ENCODE results near the gene DUSP28.
"Not testable (repeated sequence)": the region's sequence is repeated elsewhere in the genome, so short reads cannot be mapped to it uniquely, and the experiment has no call there.

Gene DUSP28

GRCh38 chr2:240528406-240529040 is 31.6 kb upstream of the DUSP28 start:
- no peak for DNase-seq (ENCODE audit: extremely low read depth, low read depth)
- TF ChIP-seq CTCF (IDR thresholded peaks at IDR 0.05; ENCODE audit: low read depth, low read length, missing control alignments) = no peak
- no peak overlapping the region for H3K4me3 ChIP-seq (replicated peaks; ENCODE audit: low read depth, low read length)

DNA sequence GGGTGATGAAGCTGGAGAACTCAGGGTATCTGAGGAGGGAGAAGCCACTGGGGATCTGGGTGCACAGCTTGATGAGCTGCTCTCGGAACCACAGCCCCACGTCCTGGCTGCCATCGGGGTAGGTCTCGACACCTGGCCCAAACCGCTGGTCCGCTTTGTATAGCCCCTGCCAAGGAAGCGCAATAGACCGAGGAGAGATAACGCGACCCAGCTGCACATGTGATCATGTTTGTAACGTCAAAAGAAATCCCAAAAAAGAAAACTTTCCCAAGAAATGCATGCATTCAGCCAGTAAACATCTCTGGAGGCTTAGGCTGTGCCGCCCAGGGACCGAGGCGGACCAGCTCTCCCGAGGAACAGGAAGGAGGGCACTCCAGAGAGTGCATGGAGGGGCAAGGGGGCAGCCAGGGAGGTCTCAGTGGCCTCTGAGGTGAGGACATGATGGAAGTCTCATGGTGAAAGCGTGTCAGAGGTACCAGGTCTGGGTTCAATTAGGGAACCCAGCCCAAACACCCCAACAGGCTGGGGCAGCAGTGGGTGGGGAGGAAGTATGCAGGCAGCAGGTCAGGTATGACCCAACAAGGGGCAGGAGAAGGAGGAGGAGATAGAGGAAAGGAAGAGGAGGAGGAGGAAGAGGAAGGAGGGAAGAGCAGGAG is 30.7 kb upstream of the DUSP28 start:
- TF ChIP-seq CTCF (IDR thresholded peaks at IDR 0.05; ENCODE audit: low read depth, low read length, missing control alignments) = no peak
- no peak overlapping the region for H3K4me3 ChIP-seq (replicated peaks; ENCODE audit: low read depth, low read length)
- DNase-seq (ENCODE audit: extremely low read depth, low read depth) = no peak

DNA sequence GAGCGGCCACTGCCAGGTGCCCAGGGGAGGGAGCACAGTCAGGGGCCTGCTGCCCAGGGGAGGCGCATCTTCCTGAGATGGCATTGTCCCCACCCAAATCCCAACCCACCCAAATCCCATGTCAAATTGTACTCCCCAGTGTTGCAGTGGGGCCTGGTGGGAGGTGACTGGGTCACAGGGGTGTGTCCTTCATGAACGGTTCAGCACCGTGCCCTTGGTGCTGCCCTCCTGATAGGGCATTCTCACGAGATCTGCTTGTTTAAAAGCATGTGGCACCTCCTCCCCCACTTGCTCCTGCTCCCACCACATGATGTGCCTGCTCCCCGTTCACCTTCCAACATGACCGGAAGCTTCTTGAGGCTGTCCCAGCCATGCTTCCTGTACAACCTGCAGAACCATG is 30.0 kb upstream of the DUSP28 start:
- no peak for DNase-seq (ENCODE audit: extremely low read depth, low read depth)
- TF ChIP-seq CTCF (IDR thresholded peaks at IDR 0.05; ENCODE audit: low read depth, low read length, missing control alignments) = no peak

DNA sequence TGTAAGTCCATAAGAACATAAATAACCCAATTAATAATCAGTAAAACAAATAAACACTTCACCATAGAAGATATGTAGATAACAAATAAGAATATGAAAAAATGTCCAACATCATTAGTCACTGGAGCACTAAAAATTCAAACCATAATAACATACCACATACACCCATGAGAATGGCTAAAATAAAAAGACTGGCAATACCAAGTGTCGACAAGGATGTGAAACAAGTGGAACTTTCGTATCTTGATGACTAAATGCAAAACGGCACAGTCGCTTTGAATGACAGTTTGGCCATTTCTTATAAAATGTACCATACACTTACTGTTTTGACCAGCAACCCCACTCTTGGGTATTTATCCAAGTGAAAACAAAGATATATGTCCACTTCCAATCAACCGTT is 29.1 kb upstream of the DUSP28 start:
- no peak for TF ChIP-seq CTCF (IDR thresholded peaks at IDR 0.05; ENCODE audit: low read depth, low read length, missing control alignments)
- H3K4me3 ChIP-seq (replicated peaks; ENCODE audit: low read depth, low read length) = no peak overlapping the region
- no peak for DNase-seq (ENCODE audit: extremely low read depth, low read depth)

More for the DNA sequence above, 30.0 kb upstream of the DUSP28 start:
- H3K4me3 ChIP-seq (replicated peaks; ENCODE audit: low read depth, low read length) = no peak overlapping the region

DNA sequence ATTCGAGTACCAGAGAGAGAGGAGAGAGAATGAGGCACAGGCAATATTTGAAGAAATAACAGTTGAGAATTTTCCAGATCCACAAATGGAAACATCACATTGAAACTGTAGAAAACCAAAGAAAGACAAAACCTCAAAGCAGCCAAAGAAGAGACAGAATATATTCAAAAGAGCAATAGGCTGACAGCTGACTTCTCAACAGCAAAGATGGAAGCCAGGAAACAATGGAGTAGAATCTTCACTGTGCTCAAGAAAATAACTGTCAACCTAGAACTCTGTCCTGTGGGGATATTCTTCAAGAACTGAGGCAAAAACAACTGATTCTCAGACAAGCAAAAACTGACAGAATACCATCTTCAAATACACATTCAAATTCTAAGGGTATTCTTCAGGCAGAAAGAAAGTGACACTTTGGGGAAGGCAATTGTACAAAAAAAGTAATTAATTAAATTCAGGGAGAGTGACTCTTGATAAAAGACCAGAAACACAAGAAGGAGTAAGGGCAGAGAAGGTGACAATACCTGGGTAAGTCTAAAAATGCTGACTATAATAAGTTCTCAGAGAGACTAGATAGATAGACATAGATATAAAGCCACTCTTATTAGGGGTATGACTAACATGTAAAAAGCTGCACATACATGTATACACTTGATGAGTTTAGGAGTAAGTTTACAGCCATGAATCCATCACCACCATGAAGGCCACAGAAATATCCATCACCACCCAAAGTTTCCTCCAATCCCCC is 28.0 kb upstream of the DUSP28 start:
- H3K4me3 ChIP-seq (replicated peaks; ENCODE audit: low read depth, low read length) = no peak overlapping the region
- no peak for DNase-seq (ENCODE audit: extremely low read depth, low read depth)
- no peak for TF ChIP-seq CTCF (IDR thresholded peaks at IDR 0.05; ENCODE audit: low read depth, low read length, missing control alignments)

DNA sequence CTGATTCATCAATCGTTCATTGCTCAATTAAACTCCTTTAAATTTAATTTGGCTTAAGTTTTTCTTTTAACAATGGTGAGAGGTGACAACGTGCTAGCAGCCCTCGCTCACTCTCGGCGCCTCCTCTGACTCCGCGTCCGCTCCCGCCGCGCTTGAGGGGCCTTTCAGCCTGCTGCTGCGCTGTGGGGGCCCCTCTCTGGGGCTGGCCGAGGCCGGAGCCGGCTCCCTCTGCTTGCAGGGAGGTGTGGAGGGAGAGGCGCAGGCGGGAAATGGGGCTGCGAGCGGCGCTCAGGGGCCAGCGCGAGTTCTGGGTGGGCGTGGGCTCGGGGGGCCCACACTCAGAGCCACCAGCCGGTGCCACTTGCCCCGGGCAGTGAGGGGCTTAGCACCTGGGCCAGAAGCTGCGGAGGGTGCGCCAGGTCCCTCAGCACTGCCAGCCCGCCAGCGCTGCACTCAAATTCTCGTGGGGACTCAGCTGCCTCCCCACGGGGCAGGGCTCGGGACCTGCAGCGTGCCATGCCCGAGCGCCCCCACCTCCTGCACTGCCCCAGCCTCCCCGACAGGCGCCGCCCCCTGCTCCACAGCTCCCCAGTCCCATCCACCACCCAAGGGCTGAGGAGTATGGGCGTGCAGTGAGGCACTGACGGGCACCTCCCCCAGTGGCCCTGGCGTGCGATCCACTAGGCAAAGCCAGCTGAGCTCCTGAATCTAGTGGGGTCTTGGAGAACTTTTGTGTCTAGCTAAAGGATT is 22.0 kb upstream of the DUSP28 start:
- no peak for TF ChIP-seq CTCF (IDR thresholded peaks at IDR 0.05; ENCODE audit: low read depth, low read length, missing control alignments)
- DNase-seq (ENCODE audit: extremely low read depth, low read depth) = no peak
- H3K4me3 ChIP-seq (replicated peaks; ENCODE audit: low read depth, low read length) = no peak overlapping the region

DNA sequence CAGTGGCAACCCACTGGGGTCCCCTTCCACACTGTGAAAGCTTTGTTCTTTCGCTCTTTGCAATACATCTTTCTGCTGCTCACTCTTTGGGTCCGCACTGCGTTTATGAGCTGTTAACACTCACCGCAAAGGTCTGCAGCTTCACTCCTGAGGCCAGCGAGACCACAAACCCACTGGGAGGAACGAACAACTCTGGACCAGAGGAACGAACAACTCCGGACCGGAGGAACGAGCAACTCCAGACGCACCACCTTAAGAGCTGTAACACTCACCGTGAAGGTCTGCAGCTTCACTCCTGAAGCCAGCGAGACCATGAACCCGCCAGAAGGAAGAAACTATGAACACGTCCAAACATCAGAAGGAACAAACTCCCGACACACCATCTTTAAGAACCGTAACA is 21.1 kb upstream of the DUSP28 start:
- H3K4me3 ChIP-seq (replicated peaks; ENCODE audit: low read depth, low read length); DNase-seq (ENCODE audit: extremely low read depth, low read depth): not testable (repeated sequence)
